NCI-H2081 treated with DMSO at 0.1 percent for 48 hours (cell line): ENCODE data around the gene DPY19L1.
"Not testable (repeated sequence)": the region's sequence is repeated elsewhere in the genome, so short reads cannot be mapped to it uniquely, and the experiment has no call there.

Experiments
- DNase-seq: peaks from one replicate; lab custom pipeline; 2025; lab: John Stamatoyannopoulos, UW

Gene DPY19L1

DNA sequence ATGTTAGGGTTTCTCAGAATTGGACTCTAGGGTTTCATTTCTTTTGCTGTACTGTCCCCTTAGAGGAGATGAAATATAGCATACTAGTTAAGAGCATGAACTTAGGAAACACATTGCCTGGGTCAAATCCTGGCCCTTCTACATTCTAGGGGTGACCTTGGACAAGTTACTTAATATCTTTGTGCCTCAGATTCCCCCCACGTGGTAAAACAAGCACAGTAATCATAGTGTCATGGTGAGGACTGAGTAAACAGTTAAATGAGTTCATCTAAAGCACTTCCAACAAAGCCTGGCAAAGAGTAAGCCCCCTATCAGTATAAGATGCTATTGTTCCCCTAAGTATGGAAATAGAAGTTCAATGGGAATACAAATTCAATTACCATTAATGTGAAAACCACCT lies 5.1 kb downstream of the DPY19L1 start:
- no peak for DNase-seq

DNA sequence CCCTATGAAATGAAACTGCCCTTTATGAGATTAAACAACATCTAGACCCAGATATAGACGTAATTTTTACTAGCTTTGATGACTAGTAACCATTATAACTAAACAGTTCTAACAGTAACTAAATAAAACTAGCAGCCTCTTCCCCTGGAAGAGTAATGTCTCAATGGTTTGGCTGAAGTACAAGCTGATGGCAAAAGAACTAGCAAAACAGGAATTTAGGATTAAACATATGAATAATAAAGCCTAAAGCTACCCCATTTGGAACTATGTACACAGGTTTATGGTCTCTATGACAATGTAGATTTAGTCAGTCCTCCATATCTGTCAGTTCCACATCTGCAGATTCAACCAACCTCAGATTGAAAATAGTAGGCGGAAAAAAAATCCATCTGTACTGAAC lies 6.4 kb downstream of the DPY19L1 start:
- DNase-seq = no peak

DNA sequence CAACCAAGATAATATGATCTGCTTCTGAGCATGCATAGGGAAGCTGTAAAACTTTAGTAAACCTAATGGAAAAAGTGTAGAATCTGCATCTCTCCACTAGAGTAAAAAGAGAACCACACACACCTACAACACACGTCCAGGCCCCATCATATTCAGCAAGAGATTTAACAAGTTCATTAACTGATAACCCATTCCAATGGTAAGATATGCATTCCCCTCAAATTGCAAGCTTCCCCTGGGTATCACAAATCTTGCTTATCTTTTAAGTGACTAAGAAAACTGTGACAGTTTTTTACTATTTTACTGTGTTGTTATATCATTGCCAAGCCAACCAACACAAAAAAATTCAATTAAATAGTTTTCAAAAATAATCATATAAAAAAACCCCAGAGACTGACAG lies 8.0 kb downstream of the DPY19L1 start:
- DNase-seq = no peak

DNA sequence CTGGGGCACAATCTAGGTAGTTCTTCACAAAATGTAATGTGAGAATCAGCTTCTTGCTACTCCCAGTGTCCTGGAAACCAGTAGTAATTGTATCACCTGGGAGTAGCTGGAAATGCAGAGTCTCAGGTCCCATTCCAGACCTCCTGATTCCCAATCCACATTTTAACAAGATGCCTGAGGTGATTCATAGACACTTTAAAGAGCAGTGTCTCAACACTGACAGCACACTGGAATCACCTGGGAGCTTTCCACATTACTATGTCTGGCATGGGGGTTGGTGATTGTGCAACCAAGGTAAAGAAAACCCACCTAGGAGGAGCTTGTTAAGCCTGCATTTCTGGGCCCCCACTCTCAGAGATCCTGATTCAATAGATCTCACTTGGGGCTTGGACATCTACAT lies 11.1 kb downstream of the DPY19L1 start:
- DNase-seq = no peak

DNA sequence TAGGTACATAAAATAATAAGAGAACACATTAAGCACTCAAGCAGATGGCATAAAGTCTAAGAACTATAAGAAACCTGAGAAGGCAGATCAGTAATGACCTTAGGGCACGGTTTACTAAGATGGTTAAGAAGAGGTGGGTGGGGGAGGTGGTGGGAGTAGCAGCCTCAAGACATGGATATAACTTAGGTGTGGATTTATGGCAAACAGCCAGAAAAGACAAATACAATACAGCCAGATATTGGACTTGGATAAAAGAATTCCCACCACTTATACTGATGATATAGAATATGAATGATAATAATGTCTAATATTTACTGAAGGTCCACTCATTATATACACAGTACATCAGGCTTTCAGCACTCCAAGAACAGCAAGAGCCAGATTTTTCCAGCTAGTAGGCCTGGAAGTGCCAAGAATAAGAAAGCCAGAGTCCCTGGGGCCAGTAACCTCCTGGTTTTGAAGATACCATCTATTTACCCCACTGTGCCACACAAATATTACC lies 11.9 kb downstream of the DPY19L1 start:
- DNase-seq = no peak

DNA sequence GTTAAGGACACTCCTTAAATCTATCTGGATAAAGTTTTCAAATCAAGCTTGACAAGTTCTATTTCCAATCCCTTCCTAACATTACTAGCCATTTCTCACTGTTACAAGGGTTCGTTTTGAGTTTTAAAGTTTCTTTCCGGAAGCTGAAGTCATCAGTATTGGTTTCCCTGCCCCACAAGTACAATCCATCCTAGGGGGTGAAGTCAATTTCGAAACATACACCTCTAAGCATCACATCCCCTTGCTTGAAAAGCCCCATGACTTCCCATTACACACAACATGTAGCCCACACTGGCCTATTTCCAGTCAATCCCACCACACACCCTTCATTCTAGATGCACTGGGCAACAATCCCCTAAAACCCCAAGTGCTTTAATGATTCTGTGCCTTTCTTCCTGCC lies 13.0 kb downstream of the DPY19L1 start:
- no peak for DNase-seq

DNA sequence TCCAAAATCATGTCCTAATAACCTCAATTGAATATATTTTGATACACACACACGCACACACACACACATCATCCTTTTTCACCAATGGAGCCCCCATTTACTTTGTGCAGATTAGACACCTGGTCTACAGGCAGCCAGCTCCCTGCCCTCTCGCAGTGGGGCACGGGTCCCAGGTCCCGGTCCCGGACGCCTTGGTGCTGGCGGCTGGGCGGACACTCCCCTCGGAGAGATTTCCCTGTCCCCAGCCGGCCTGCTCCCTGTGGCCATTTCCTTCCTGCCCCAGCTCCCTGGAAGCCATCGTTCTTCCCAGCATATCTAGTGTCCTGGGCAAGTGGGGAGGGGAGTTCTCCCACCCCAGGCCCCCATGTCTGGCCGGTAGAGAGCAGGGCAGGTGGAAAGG lies 14.6 kb downstream of the DPY19L1 start:
- DNase-seq = no peak

DNA sequence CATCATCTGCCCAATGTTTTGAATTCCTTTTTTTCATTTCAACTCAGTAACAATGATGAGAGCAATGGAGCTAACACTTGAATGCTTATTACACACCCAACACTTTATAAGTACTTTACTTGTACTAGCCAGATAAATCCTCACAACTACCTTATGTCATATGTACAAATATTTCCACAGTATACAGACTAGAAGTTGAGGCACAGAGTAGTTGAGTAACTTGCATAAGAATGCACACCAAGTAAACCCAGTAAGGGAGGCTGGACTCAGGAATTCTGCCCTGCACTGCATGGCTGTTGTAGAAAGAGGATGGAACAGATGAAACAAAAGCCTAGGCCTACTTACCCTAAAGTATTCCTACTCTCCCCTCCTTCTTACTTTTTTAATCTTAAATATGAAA lies 15.8 kb downstream of the DPY19L1 start:
- DNase-seq = no peak

DNA sequence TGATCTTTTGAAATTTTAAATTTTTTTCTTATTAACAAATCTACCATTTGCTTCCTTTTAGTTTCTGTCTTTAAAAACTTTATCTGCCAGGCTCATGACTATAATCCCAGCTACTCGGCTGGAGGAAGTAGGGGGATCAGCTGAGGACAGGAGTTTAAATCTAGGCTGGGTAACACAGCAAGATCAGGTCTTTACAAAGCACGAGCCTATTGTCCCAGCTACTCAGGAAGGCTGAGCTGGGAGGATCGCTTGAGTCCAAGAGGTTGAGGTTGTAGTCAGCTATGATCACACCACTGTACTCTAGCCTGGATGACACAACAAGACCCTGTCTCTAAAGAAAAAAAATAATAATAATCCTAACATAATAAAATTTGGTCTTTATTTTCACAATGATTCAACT lies 17.5 kb downstream of the DPY19L1 start:
- no peak for DNase-seq

DNA sequence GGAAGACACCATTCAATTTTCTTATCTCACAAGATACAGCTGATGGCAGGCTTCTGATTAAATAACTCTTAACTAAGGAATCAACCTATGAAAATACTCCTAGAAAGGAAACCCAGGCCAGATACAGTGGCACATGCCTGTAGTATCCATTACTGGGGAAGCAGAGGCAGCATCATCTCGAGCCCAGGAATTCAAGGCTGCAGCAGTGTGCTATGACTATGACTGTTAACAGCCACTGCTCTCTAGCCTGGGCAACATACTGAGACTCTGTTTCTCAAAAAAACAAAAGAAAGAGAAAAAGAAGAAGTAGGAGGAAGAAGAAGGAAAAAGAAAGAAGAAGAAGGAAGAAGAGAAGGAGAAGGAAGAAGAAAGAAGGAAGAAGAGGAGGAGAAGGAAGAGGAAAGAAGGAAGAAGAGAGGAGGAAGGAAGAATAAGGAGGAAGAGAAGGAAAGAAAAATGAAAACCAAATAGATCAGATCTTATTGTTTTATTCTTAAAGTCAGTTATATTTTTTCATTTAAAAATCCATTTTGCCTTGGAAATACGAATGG lies 18.0 kb downstream of the DPY19L1 start:
- DNase-seq = no peak

DNA sequence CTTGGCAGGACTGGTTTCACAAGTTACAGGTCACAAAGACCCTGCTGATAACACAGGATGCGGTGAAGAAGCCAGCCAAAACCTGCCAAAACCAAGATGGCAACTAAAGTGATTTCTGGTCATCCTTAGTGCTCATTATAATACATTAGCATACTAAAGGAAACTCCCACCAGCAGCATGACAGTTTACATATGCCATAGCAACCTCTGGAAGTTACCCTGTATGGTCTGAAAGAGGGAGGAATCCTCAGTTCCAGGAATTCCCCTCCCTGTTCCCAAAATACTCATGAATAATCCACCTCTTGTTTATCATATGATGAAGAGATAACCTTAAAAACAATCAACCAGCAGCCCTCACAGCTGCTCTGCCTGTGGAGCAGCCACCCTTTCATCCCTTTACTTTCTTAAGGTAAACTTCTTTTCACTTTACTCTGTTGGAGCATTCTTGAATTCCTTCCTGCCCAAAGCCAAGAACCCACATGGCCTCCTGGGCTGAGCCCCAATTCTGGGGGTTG lies 21.9 kb downstream of the DPY19L1 start:
- no peak for DNase-seq

DNA sequence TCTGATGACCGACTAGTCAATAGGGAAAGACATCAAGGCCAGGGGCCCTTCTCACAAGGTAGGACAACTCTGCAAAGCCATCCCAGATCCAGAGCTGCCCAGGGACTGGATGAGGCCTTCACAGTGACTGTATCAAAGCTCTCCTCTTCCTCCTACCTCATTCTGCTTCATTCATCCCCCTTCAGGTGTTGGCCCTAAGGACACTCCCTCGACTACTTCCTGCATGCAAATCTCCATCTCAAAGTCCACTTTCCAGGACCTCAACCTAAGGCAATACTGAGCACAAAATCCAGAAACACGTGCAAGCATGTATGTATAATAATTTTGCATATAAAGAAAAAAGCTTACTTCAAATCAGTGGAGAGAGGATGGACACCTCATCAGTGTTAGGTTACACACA lies 25.1 kb downstream of the DPY19L1 start:
- no peak for DNase-seq

DNA sequence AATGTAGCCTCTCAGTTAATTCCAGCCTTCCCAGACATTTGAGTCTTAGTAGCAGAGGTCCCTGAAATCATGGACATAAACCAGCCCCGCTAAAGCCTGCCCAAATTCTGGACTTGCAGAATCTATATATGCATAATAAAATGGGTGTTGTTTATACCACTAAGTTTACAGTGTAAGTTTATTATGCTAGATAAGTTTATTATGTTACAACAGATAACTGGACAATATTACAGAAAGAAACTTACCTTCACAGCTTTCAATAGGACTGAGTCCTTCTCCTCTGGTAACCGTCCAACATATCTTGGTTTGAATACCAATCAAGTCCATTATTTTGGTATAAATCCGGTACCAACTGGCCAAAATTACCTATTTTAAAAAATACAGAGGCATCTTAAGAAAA lies 26.2 kb downstream of the DPY19L1 start:
- DNase-seq = no peak

DNA sequence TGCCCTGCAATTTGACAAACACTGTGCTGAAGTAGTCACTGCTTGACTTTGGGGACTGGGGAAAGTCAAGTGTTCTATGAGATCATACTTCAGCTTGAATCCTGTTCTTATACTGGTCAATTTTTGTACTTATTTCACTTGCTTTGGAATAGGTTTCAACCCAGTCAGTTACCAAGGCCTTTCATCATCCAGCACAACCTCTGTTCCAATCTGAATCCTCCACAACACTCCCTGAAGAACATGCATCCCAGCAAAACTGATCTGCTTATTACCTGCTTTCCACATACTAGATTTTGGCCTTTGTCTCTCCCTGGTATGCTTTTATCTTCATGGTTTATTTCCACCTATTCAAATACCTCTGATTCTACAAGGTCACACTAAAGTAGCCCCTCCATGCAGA lies 29.5 kb downstream of the DPY19L1 start:
- DNase-seq = no peak

DNA sequence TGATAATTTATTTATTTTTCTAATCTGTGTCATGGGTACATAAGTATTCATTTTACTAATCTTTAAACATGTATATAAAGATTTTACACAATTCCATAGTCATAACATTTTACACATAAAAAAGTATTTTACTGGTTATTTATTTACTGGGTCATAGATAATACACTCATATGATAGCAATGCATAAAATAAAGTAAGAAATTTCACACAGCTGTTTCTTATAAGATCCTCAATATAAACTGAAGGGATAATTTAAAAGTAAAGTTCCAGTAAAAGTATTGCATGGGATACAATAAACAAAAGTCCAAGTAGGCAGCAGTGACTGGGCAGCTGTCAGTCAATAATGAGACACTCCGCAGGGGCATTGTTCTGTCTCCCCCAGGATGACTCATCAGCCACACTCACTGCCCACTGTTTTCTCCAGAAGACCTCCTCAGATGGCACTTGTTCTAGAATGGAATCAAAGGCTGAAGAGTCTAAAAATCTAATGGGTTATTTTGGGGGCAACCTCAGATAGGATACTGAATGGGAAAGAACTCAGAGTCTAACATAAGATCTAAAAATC lies 32.7 kb downstream of the DPY19L1 start:
- DNase-seq = no peak

DNA sequence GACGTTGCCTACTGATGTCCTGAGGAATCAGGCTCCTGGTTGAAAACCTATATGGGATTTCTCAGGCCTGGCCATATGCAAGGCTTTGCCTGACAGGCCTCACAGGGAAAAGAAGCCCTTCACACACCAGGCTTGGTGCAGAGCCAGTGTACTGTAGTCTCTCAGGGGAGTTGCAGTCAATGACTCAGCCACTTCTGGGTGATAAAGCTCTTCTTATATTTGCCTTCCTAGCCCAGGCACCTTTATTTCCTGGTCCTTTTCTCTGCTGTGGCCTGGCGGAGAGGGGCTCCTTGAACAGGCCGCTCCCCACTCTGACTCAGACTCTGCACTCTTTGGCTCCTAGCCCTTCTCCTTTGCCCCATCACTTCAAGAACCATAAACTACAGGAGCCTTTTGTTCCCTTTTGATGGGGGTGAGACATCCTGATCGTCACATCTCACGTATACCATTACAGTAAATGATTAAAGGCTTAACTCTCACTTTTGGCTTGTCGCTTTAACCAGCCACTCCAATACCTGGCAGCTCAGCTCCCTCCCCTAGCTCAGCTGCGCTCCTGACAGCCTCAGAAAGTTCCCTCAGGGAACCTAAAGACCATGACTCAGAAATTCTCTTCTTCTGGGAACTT lies 33.5 kb downstream of the DPY19L1 start:
- no peak for DNase-seq

DNA sequence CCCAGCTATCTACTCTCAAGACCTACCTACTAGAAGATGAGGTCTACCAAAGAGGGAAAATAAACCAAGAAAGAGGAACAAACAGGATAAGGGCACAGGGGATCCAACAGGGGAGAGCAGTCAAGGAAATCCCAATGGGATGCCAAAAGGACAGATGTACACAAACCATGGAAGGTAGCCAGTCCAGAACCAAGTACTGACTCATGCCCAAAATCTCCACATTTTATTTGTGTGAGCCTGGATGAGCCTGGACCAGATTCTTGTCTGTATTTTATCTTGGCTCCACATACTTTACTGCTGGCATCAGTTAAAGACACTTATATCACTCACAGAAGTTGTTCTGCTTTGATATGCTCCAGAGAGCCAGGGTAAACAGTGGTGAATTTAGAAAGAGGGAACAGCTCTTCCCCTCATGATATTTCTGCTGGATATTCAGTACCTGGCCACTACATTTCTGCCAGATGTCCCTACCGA lies 34.1 kb downstream of the DPY19L1 start:
- not testable (repeated sequence) for DNase-seq

DNA sequence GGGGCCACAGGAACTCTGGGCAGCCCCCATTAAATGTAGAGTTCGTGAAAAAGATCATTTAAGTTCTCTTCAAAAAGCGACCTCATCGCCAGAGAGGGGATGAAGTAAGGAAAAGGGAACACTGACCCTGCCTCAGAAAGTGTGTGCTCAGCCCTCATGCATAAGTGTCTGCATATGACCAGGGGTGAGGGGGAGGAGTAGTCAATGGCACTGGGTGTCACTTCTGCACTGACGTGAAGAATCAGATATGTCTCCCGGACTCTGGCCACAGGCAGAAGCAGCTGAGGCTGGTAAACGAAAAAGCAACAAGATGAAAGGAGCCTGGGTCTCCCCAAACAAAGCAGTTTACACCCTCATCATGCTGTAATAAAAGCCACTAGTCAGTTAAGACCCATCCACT lies 39.0 kb downstream of the DPY19L1 start:
- DNase-seq = not testable (repeated sequence)

DNA sequence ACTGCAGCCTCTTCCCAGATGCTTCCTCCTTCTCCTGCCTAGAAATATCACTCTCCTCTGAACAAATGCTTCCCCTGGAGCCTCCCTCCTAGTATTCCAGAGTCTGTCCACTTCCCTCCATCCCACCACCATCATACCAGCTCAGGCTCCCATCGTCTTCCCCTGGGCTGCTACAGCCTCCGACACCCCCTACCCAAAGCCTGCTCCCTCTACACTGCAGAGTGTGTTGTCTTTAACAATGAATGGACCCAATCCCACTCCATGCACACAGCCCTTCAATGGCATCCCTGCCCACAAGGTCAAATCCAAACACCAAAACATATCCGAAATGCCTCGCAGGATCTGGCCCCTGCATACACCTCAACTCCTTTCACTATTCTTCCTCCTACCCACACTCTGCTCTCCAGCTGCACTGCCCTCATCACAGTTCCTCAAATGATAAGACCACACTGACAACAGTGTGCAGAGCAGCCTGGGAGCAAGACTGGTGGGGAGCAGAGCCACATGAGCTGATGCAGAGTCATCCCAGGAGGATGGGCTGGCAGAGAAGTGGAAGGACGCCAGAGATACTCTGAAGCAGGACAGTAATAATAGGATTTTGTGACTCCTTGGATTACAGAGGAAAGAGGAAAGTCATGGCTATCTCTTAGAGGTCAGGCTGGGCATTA lies 40.7 kb downstream of the DPY19L1 start:
- not testable (repeated sequence) for DNase-seq

DNA sequence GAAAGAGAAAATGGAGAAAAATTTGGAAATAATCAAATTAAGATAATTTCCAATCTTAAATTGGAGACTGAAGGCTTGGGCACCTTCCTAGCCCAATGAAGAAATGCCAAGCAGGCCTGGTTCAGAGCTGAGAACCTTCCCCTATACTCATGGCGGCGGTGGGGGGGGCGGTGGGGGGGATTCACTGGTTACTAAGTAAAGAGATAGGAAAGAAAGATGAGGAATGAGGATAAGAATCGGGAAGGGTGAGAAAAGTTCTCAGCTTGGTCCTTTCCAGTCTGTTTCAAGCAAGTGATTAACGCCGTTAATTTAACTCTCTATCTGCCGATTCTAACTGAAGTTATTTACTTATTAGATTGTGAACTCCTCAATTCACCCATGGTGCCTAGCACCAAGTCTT lies 41.5 kb downstream of the DPY19L1 start:
- DNase-seq = no peak

DNA sequence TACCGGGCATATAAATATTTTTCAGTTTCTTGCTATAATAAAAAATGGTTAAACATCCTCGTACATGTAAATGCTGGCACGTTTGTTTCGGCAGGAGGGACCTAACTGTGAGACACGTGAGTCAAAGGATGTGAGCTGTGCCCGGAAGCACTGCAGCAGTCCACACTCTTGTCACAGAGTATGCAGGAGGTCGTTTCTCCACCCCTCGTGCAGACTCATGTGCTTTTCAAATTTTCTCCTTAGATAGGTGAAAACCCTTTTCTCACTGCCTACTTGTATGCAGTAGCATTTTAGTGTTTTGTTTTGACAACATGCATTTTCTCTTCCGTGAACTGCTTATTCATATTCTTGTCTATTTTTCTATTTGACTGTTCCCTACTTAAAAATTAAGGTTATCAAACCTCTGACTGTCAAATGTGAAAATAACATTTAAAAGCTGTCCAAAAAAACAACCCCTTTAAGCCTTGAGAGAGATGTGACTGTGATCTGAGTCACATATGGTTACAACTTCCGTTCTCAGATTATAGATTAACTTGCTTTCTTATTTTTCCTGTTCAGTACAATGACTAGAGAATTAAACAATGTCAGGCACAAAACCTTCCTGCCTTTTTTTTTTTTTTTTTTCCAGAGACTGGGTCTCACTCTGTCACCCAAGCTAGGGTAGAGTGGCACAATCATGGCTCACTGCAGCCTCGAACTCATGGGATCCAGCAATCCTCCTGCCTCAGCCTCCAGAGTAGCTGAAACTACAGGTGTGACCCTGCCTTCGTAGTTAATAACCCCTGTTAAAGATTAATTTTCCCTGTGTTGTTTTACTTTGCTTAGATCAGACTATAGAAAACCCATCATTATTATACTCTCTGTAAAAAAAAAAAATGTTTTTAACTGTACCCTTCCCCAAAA lies 45.1 kb downstream of the DPY19L1 start:
- DNase-seq = no peak
